ENCODE data around the gene SPSB2.
A peak's percentile ranks its signal among the peaks of the same experiment; 100 is the strongest.
"Not testable (repeated sequence)": the region's sequence is repeated elsewhere in the genome, so short reads cannot be mapped to it uniquely, and the experiment has no call there.

SPSB2 gene

DNA sequence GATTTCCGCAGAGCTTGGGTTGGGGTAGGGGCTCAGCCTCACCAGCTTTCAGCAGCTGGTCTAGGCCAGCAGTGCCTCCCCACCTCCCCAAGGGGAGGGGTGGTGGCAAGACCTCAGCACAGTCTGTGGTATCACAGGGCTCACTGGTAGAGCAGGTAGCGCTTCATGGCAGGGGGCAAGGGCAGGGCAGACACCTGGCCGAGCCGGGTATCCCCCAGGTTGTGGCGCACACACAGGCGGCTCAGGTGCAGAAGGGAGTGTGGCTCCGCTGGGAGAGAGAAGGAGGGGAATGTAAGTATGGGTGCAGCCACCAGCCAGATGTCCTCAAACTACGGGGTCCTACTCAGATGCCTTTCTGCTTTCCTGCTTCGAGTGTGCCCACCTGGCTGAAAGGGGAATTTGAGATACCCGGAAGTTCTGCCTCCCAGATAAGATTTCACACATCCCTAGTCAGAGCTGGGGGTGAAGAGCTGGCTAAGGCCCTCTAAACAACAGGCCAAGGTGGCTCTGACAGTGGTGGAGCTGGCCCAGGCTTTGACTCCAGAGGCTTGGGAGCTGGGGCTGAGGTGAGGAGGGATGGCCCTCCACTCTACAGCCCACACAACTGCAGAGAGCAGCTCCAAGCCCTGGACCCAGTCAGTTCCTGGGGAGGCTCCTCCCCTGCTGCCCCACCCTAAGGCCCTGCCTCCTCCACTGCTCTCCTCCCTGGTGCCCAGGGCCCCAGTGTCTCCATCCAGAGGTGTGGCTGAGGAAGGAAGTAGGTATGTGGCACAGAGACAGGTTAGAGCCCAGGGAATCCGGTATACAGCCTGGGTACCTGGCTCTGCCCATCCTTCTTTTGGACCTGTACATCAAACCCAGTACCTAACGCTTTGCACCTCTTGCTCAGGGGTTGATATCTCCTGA, 1.8 kb downstream of the SPSB2 start:
- Mint-ChIP-seq H3K4me3 (peak overlapping the region; percentile 97), H3K27ac (peak overlapping the region; percentile 87), H3K9me3 (no peaks in the 10 kb centered on the region), H3K27me3 (no peaks in the 10 kb centered on the region), H3K36me3 (ENCODE audit: low read depth) (peaks cover 74% of the 10 kb centered on the region), H3K4me1 (ENCODE audit: low read depth) (peaks cover 61% of the 10 kb centered on the region)
- intact Hi-C loops (cut with micrococcal nuclease): no loop called here

DNA sequence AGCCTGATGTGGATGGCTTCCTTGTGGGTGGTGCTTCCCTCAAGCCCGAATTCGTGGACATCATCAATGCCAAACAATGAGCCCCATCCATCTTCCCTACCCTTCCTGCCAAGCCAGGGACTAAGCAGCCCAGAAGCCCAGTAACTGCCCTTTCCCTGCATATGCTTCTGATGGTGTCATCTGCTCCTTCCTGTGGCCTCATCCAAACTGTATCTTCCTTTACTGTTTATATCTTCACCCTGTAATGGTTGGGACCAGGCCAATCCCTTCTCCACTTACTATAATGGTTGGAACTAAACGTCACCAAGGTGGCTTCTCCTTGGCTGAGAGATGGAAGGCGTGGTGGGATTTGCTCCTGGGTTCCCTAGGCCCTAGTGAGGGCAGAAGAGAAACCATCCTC, 2.8 kb downstream of the SPSB2 start:
- H3K9me3 Mint-ChIP-seq; intact Hi-C loops (cut with micrococcal nuclease); H3K27me3 Mint-ChIP-seq; H3K4me3 Mint-ChIP-seq; H3K27ac Mint-ChIP-seq: not testable (repeated sequence)
- Mint-ChIP-seq H3K36me3 (ENCODE audit: low read depth) (peaks cover 77% of the 10 kb centered on the region), H3K4me1 (ENCODE audit: low read depth) (peaks cover 60% of the 10 kb centered on the region)

DNA sequence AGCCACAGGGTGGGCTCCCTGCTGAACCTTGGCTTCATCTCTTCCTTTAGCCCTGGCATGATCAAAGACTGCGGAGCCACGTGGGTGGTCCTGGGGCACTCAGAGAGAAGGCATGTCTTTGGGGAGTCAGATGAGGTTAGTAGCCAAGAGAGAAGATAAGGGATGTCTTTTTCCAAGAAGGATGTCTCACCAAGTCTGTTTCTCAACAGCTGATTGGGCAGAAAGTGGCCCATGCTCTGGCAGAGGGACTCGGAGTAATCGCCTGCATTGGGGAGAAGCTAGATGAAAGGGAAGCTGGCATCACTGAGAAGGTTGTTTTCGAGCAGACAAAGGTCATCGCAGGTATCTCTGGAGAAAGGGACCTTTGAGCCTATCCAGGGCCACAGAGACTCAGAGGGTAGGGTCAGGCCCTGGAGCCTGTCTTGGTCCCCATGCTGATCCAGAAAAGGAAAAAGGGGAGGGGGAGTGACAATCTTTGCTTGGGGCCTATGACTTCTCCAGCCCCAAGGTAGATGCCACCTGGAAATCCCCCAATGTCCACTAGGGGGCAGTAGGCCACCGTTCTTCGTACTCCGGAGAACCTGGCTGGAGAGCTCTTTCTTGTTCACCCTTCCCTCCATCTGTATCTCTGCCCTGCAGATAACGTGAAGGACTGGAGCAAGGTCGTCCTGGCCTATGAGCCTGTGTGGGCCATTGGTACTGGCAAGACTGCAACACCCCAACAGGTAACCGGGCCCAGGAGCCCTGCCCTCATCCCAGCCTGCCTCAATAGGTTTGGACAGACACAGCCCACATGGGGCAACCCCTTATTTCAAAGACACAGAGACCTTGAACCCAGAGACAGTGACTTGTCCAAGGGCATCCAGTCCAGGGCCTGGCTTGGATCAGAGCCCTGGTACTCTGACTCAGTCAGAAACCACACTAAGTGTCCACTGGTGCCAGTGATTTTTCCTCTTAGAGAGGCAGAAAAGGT, 3.8 kb downstream of the SPSB2 start:
- peak overlapping the region; percentile 94 for H3K4me3 Mint-ChIP-seq
- peak overlapping the region; percentile 94 for H3K27ac Mint-ChIP-seq
- intact Hi-C loops (cut with micrococcal nuclease): loop anchor here (2.0 to 5.0 kb wide), 2 partner anchors 68 to 243 kb away; no protein-coding TSS in a partner anchor
- peaks cover 87% of the 10 kb centered on the region for H3K36me3 Mint-ChIP-seq (ENCODE audit: low read depth)
- no peaks in the 10 kb centered on the region for H3K27me3 Mint-ChIP-seq
- H3K9me3 Mint-ChIP-seq: no peaks in the 10 kb centered on the region
- peaks cover 60% of the 10 kb centered on the region for H3K4me1 Mint-ChIP-seq (ENCODE audit: low read depth)

DNA sequence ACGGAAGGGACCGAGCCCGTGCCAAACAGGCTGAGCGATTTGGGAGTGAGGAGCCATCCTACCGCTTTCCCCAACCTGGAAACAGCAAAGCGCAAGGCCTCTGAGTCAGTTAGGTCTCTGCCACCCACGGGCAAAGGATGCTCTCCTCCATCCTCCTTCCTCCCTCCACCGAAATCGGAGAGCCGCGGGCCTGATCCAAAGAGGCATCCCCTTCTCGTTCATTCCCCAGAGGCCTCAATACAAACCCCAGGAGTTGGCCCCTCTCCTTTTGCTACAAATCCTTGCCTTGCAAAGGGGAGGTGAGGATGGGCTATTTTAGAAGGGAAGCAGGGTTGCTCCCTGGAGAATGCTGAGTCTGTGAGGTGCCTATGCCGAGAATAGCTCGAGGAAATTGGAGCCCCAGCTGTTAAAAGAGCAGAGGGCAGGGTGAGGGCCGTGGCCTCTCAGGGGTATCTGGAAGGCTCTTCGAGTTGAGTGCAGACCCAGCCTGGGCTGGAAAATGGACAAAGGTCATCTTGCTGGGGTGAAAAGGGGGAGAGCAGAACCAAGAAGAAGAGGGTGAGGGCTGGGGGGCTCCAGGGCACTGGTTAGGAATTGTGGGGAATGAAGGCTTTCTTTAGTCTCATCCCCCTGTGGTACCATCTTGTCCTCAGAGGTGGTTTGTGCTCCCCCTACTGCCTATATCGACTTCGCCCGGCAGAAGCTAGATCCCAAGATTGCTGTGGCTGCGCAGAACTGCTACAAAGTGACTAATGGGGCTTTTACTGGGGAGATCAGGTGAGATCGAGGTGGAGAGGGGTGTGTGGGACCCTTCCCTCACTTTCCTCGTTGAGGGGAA, 4.7 kb downstream of the SPSB2 start:
- H3K27ac Mint-ChIP-seq: peak overlapping the region; percentile 94
- H3K4me1 Mint-ChIP-seq (ENCODE audit: low read depth): peaks cover 60% of the 10 kb centered on the region
- peaks cover 96% of the 10 kb centered on the region for H3K36me3 Mint-ChIP-seq (ENCODE audit: low read depth)
- intact Hi-C loops (cut with micrococcal nuclease): loop anchor here (2.0 to 5.0 kb wide), 2 partner anchors 69 to 244 kb away; no protein-coding TSS in a partner anchor
- H3K4me3 Mint-ChIP-seq: peak overlapping the region; percentile 94
- no peaks in the 10 kb centered on the region for H3K27me3 Mint-ChIP-seq
- no peaks in the 10 kb centered on the region for H3K9me3 Mint-ChIP-seq

DNA sequence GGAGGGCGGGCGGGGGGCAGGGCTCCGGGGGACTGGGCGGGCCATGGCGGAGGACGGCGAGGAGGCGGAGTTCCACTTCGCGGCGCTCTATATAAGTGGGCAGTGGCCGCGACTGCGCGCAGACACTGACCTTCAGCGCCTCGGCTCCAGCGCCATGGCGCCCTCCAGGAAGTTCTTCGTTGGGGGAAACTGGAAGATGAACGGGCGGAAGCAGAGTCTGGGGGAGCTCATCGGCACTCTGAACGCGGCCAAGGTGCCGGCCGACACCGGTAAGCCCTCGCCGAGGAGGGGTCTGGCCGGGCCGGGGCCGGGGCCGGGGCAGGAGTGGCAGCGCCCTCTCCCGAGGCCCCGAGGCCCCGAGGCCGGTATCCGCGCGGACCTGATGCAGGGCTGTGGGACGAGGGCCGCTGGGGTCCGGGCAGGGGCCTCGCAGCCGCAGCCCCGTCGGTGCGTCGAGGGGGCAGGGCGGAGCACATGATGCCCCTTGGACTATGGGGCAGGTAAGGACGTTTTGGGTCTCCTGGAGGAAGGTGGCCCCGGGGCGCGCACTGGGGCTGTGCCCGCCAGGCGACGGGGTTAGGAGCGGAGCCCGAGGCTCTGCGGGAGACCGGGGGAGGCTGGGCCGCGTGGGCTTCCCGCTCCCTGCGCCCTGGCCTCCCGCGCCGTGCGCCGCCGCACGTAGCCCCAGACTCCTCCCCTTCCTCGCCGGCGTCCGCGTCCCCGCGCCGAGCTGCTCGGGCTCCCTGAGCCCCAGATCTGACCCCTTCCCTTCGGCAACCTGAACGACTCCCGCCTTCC, 5.5 kb downstream of the SPSB2 start, which contains the start of gene TPI1:
Gene TPI1, plus strand, starts transcription at position 119 of the 798 bp plus-strand sequence. Its CDS starts 36 bp downstream, at position 155.
- Mint-ChIP-seq H3K9me3 (no peaks in the 10 kb centered on the region), H3K4me3 (peak within 1 kb of the TSS; percentile 94), H3K27ac (peak within 1 kb of the TSS; percentile 94), H3K4me1 (ENCODE audit: low read depth) (peaks cover 57% of the 10 kb centered on the region), H3K27me3 (no peaks in the 10 kb centered on the region), H3K36me3 (ENCODE audit: low read depth) (peaks cover 96% of the 10 kb centered on the region)
- intact Hi-C loops (cut with micrococcal nuclease): loop anchor here (2.0 to 5.0 kb wide), 2 partner anchors 70 to 245 kb away; no protein-coding TSS in a partner anchor

DNA sequence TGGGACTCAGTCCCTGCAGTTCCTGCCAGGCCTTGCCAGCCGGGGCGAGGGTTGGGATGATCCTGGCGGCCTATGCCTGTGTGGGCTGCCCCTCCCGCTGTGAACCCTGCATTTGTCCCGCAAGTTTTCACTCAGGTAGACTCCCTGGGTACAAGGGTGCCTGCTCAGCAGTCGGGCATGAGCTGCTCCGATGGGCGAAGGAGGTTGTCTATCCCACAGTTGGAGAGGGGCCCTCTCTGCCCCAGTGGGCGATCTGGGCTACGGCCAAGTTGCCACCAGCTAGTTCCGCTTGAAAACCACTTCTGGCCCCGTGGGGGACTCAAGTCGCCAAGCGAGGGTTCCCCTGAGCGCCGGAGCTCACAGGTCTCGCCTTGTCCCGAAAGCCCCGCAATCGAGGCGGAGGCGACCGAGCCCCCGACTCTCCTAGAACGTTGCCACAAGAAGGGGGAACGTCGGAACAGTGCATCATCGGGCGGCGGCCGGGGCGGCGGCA, 6.1 kb downstream of the SPSB2 start:
- Mint-ChIP-seq H3K27ac (peak overlapping the region; percentile 94), H3K27me3 (no peaks in the 10 kb centered on the region), H3K9me3 (no peaks in the 10 kb centered on the region), H3K4me3 (peak overlapping the region; percentile 94), H3K4me1 (ENCODE audit: low read depth) (peaks cover 50% of the 10 kb centered on the region), H3K36me3 (ENCODE audit: low read depth) (peaks cover 95% of the 10 kb centered on the region)
- intact Hi-C loops (cut with micrococcal nuclease): loop anchor here (5.0 kb wide), 1 partner anchor 70 kb away; no protein-coding TSS in a partner anchor

DNA sequence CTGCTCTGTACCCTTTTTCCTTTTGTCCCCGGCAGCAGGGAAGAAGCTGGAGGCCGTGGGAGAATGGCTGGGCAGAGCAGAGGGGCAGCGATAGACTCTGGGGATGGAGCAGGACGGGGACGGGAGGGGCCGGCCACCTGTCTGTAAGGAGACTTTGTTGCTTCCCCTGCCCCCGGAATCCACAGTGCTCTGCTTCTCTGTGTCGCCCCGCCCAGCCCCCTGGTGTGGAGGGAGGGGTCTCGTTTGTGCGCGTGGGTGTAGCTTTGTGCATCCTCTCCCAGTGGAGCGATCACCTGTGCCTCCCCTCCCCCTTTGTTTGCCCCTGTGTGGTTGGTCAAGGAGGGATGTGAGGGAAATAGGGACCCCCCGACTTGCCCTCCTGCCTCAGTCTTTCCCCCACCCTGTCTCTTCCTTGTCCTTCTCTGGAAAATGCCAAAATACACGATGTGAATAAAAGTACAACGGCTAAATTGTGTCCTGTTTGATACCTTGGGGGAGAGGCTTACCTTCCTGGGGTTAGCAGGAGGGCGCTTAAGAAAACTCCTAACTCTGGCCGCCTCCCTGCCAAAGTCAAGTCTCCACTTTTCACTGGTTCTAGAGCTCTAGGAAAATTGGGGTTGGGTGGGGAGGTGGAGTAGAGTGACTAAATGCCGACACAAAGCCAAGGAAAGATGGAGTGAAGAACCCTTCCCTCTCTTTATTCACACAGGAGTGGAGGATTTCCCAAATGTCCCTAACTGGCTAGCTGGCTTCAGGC, 6.8 kb downstream of the SPSB2 start:
- H3K27me3 Mint-ChIP-seq: no peaks in the 10 kb centered on the region
- peaks cover 44% of the 10 kb centered on the region for H3K4me1 Mint-ChIP-seq (ENCODE audit: low read depth)
- H3K9me3 Mint-ChIP-seq: no peaks in the 10 kb centered on the region
- H3K27ac Mint-ChIP-seq: peak overlapping the region; percentile 94
- peak overlapping the region; percentile 94 for H3K4me3 Mint-ChIP-seq
- peaks cover 95% of the 10 kb centered on the region for H3K36me3 Mint-ChIP-seq (ENCODE audit: low read depth)
- intact Hi-C loops (cut with micrococcal nuclease): loop anchor here (5.0 kb wide), 1 partner anchor 71 kb away; no protein-coding TSS in a partner anchor

DNA sequence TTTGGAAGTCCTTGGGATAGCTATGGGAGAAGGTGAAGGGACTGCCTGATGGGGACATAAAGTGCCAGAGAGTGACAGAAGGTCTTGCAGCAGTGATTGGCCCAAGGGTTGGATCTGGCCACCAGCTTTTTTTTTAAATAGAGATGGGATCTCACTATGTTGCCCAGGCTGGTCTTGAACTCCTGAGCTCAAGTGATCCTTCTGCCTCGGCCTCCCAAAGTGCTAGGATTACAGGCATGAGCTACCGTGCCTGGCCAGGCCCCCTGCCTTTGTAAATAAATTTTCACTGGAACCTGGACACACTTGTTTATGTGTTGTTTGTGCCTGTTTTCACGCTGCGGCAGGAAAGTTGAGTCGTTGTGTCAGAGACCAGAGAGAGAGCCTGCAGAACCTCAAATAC, 7.8 kb downstream of the SPSB2 start:
- not testable (repeated sequence) for H3K9me3 Mint-ChIP-seq, H3K27me3 Mint-ChIP-seq, H3K4me3 Mint-ChIP-seq, H3K27ac Mint-ChIP-seq
- intact Hi-C loops (cut with micrococcal nuclease): loop anchor here (5.0 kb wide), 1 partner anchor 72 kb away; no protein-coding TSS in a partner anchor
- Mint-ChIP-seq H3K4me1 (ENCODE audit: low read depth) (peaks cover 34% of the 10 kb centered on the region), H3K36me3 (ENCODE audit: low read depth) (peaks cover 95% of the 10 kb centered on the region)

DNA sequence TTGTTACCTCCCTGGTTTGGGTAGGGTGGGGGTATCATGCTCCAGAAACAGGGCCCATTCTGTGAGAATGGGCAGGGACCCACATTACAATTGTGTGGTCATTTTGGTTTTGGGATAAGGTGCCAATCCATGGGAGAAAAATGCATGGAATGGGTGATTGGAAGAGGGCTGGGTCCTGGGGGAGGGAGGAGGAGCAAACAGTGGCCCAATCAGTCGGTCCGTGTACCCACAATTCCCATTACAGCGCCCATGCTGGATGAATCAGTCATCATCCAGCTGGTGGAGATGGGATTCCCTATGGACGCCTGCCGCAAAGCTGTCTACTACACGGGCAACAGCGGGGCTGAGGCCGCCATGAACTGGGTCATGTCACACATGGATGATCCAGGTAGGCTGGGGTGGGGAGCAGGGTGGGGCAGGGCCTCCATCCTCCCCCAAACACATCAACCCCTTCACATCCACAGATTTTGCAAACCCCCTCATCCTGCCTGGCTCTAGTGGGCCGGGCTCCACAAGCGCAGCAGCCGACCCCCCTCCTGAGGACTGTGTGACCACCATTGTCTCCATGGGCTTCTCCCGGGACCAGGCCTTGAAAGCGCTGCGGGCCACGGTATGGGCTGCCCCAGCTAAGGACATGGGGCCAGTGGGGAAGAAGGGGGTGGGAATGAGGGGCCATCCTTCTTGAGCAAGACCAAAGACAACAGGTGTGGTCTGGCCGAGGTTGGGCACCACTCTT, 9.3 kb downstream of the SPSB2 start:
- Mint-ChIP-seq H3K27me3 (no peaks in the 10 kb centered on the region), H3K9me3 (no peaks in the 10 kb centered on the region), H3K4me1 (ENCODE audit: low read depth) (peaks cover 18% of the 10 kb centered on the region), H3K27ac (no peak overlapping the region), H3K4me3 (no peak overlapping the region), H3K36me3 (ENCODE audit: low read depth) (peaks cover 95% of the 10 kb centered on the region)
- intact Hi-C loops (cut with micrococcal nuclease): no loop called here

DNA sequence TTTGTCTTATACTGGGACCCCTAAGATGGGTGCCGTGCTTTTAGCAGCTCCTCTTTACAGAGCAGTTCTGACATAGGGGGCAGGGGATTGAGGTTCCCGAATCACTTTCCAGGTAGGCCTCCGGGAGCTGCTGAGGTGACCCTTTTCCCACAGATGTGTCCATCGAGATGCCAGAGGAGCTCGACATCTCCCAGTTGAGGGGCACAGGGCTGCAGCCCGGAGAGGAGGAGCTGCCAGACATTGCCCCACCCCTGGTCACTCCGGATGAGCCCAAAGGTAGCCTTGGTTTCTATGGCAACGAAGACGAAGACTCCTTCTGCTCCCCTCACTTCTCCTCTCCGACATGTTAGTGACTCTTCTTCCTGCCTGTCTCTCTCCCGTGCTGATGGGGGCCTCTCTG, 10.1 kb downstream of the SPSB2 start:
- no peaks in the 10 kb centered on the region for H3K9me3 Mint-ChIP-seq
- H3K4me3 Mint-ChIP-seq: no peak overlapping the region
- intact Hi-C loops (cut with micrococcal nuclease): no loop called here
- peaks cover 95% of the 10 kb centered on the region for H3K36me3 Mint-ChIP-seq (ENCODE audit: low read depth)
- peaks cover 12% of the 10 kb centered on the region for H3K4me1 Mint-ChIP-seq (ENCODE audit: low read depth)
- no peaks in the 10 kb centered on the region for H3K27me3 Mint-ChIP-seq
- no peak overlapping the region for H3K27ac Mint-ChIP-seq

DNA sequence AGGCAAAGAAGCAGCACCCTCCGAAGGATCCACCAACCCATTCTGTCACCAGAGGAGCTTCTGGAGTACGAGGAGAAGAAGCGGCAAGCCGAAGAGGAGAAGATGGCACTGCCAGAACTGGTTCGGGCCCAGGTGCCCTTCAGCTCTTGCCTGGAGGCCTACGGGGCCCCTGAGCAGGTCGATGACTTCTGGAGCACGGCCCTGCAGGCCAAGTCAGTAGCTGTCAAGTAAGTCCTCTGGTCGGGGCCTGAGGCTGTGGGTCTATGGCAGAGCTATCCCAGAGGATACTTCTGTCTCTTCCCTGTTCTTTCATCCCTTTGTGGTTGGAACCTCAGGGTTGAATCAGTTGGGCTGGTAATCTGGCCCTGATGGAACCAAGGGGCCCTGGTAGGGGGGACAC, 11.7 kb downstream of the SPSB2 start:
- Mint-ChIP-seq H3K4me3 (no peak overlapping the region), H3K36me3 (ENCODE audit: low read depth) (peaks cover 98% of the 10 kb centered on the region), H3K4me1 (ENCODE audit: low read depth) (peaks cover 5% of the 10 kb centered on the region), H3K27ac (no peak overlapping the region), H3K27me3 (no peaks in the 10 kb centered on the region), H3K9me3 (no peaks in the 10 kb centered on the region)
- intact Hi-C loops (cut with micrococcal nuclease): no loop called here
